HUES6 (cell line): ENCODE data around the gene TMEM272.

ENCODE experiments used
- H3K27ac ChIP-seq: 2 replicates; pipeline ENCODE4 v1.7.0; 2013; ENCODE audit warnings: low read depth, mild to moderate bottlenecking, low read length, inconsistent platforms
- H3K27me3 ChIP-seq: 2 replicates; pipeline ENCODE4 v1.6.1; 2013; ENCODE audit warnings: low read length; ENCODE audit not compliant: control insufficient read depth, insufficient read depth
- H3K36me3 ChIP-seq: 2 replicates; pipeline ENCODE4 v1.6.1; 2013; ENCODE audit warnings: low read length; ENCODE audit not compliant: control insufficient read depth, insufficient read depth
- H3K4me1 ChIP-seq: 2 replicates; pipeline ENCODE4 v1.6.1; 2013; ENCODE audit warnings: low read length; ENCODE audit not compliant: control insufficient read depth, insufficient read depth
- H3K4me3 ChIP-seq: 2 replicates; pipeline ENCODE4 v1.5.1; 2013; ENCODE audit warnings: low read depth, low read length
- H3K9ac ChIP-seq: one replicate; pipeline ENCODE4 v1.6.1; 2013; ENCODE audit warnings: mild to moderate bottlenecking, low read length
- H3K9me3 ChIP-seq: 2 replicates; pipeline ENCODE4 v1.6.1; 2013; ENCODE audit warnings: low read depth, low read length; ENCODE audit not compliant: control insufficient read depth, insufficient read depth

TMEM272 gene

DNA sequence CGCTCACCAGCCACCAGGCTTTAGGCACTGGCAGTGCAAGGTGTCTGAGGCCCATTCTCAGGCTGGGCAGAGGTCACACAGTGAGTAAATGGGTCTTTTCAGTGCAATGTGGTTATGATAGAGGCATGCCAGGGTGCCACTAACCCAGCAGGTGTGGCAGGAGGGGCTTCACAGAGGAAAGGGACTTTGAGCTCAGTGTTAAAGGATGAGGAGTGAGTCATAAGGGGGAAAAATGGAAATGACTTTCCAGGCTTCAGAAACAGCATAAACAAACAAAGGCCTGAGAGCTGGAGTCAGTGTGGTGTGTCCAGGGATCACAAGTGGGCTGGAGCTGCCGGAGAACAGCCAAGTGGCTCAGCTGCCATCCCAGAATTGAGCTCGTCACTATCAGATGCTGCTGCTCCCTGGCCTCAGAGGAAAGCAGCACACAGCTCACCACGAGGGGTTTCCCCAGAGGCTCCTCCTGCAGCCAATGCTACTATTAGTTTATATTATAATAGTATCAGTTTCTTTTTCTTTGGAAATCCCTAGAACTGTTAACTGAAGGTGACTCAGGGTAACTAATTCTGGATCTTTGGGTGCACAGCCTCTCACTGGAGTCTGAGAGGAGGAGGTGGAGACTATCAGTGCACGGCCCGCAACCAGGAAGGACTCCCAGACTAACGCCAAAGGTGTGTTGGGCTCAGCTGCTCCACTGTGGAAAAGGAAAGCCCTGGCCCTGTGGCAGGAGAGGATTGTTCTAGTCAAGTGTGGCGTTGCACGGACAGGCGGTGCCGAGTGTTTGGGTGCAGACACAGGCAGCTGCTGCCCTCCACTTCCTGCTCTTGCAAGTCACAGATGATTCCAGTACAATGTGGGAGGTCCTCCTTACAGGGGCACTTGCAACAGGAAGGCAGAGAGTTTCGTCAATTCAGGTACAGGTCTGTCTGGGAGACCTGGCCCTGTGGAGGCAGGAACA is 80.5 kb downstream of the TMEM272 start:
- no peaks in the 10 kb centered on the region for H3K27me3 ChIP-seq
- peaks cover 14% of the 10 kb centered on the region for H3K4me1 ChIP-seq
- no peak overlapping the region for H3K9ac ChIP-seq
- no peak overlapping the region for H3K4me3 ChIP-seq
- no peak overlapping the region for H3K27ac ChIP-seq
- H3K36me3 ChIP-seq: peaks cover 42% of the 10 kb centered on the region
- H3K9me3 ChIP-seq: no peaks in the 10 kb centered on the region

- Histone ChIP-seq H3K4me1 (peaks cover 8% of the 10 kb centered on the region), H3K9me3 (no peaks in the 10 kb centered on the region), H3K4me3 (no peak overlapping the region), H3K27ac (no peak overlapping the region), H3K9ac (no peak overlapping the region), H3K36me3 (peaks cover 49% of the 10 kb centered on the region), H3K27me3 (no peaks in the 10 kb centered on the region)
These were observed 81.5 kb downstream of the TMEM272 start for GRCh38 chr13:51763486-51763885.
